IMR-90 (cell line): ENCODE measurements around the gene ADAP1. TPM values are rescaled to one million over a fixed set of nuclear protein-coding genes. Genes with fewer than 3 reads are reported as not detected.

Experiments
- ATAC-seq: fragments of 200-7000 bp; cut with Tn5 transposase; 2 replicates; pipeline ENCODE4 v1.9.1; 2020; ENCODE audit warnings: low read depth, mild to moderate bottlenecking, moderate library complexity
- BruUV-seq: library from RNA; stranded (reverse); fragments of 400-500 nt; replicated peaks from 2 replicates; lab custom pipeline; 2021; lab: Mats Ljungman, UMichigan
- CTCF ChIA-PET: fragments of 300-600 bp; formaldehyde crosslinking; extraction: SDS; loops from one replicate; lab custom pipeline; 2021; ENCODE audit warnings: antibody characterized with exemption; lab: Yijun Ruan, JAX
- POLR2A ChIA-PET: fragments of 300-600 bp; sonication (Branson Sonifier 250); formaldehyde crosslinking; loops from one replicate; lab custom pipeline; 2022; ENCODE audit warnings: antibody characterized with exemption; ENCODE audit not compliant: unreplicated experiment; lab: Charles Lee
- DNase-seq: peaks from one replicate; pipeline ENCODE4 v3.0.0; 2013
- H2AFZ ChIP-seq: replicated peaks from 2 replicates; pipeline ENCODE3; 2013; ENCODE audit warnings: low read length, mild to moderate bottlenecking; ENCODE audit not compliant: poor library complexity
- H2AK5ac ChIP-seq: 2 replicates; pipeline ENCODE4 v1.6.1; 2013; ENCODE audit warnings: low read depth, low read length, inconsistent platforms
- H2AK9ac ChIP-seq: replicated peaks from 2 replicates; pipeline ENCODE3; 2013; ENCODE audit warnings: mild to moderate bottlenecking, low read depth, low read length, moderate library complexity; ENCODE audit not compliant: poor library complexity
- H2BK120ac ChIP-seq: 2 replicates; pipeline ENCODE4 v1.6.1; 2013; ENCODE audit warnings: low read depth, low read length, inconsistent platforms
- H2BK15ac ChIP-seq: 3 replicates; pipeline ENCODE4 v1.6.1; 2013; ENCODE audit warnings: low read depth, low read length, inconsistent platforms
- H2BK20ac ChIP-seq: 2 replicates; pipeline ENCODE4 v1.6.1; 2013; ENCODE audit warnings: low read depth, mild to moderate bottlenecking, inconsistent platforms, low read length, moderate library complexity
- H2BK5ac ChIP-seq: 2 replicates; pipeline ENCODE4 v1.6.1; 2013; ENCODE audit warnings: mild to moderate bottlenecking, low read depth, low read length, inconsistent platforms; ENCODE audit not compliant: poor library complexity, severe bottlenecking
- H3K14ac ChIP-seq: replicated peaks from 2 replicates; pipeline ENCODE4 v1.6.1; 2013; ENCODE audit warnings: low read depth, low read length, inconsistent platforms
- H3K18ac ChIP-seq: 2 replicates; pipeline ENCODE4 v1.6.1; 2013; ENCODE audit warnings: low read depth, low read length, control low read depth
- H3K23ac ChIP-seq: 2 replicates; pipeline ENCODE4 v1.6.1; 2013; ENCODE audit warnings: low read depth, low read length, inconsistent platforms
- H3K27ac ChIP-seq: 2 replicates; pipeline ENCODE4 v1.5.1; 2013; ENCODE audit warnings: mild to moderate bottlenecking, control low read depth, low read length; ENCODE audit not compliant: insufficient read depth
- H3K27me3 ChIP-seq: 2 replicates; pipeline ENCODE4 v1.6.1; 2013; ENCODE audit warnings: low read length; ENCODE audit not compliant: control insufficient read depth, insufficient read depth
- H3K36me3 ChIP-seq: 2 replicates; pipeline ENCODE4 v1.6.1; 2013; ENCODE audit warnings: low read length, mixed read lengths; ENCODE audit not compliant: control insufficient read depth, insufficient read depth
- H3K4ac ChIP-seq: 2 replicates; pipeline ENCODE4 v1.6.1; 2013; ENCODE audit warnings: low read depth, low read length, inconsistent platforms
- H3K4me1 ChIP-seq: 2 replicates; pipeline ENCODE4 v1.6.1; 2013; ENCODE audit warnings: low read length, mixed read lengths; ENCODE audit not compliant: control insufficient read depth, insufficient read depth
- H3K4me2 ChIP-seq: 2 replicates; pipeline ENCODE4 v1.6.1; 2013; ENCODE audit warnings: low read depth, mild to moderate bottlenecking, control low read depth, low read length, moderate library complexity
- H3K4me3 ChIP-seq: 2 replicates; pipeline ENCODE4 v1.5.1; 2013; ENCODE audit warnings: low read depth, mild to moderate bottlenecking, control low read depth, low read length, moderate library complexity; ENCODE audit not compliant: insufficient read depth
- H3K56ac ChIP-seq: 2 replicates; pipeline ENCODE4 v1.6.1; 2013; ENCODE audit warnings: low read length, inconsistent platforms; ENCODE audit not compliant: insufficient read depth; ENCODE audit errors: extremely low read depth
- H3K79me1 ChIP-seq, 2 experiments: 2 replicates each; pipeline ENCODE4 v1.6.1; 2013; ENCODE audit warnings: low read length in 2 of 2, inconsistent platforms in 1 of 2, low read depth in 1 of 2
- H3K9ac ChIP-seq: 2 replicates; pipeline ENCODE4 v1.6.1; 2013; ENCODE audit warnings: low read depth, low read length, control low read depth
- H3K9me1 ChIP-seq: 2 replicates; pipeline ENCODE4 v1.6.1; 2013; ENCODE audit warnings: low read length, inconsistent platforms; ENCODE audit not compliant: insufficient read depth
- H3K9me3 ChIP-seq: 2 replicates; pipeline ENCODE4 v1.6.1; 2013; ENCODE audit warnings: low read length; ENCODE audit not compliant: control insufficient read depth, insufficient read depth
- H4K20me1 ChIP-seq: 2 replicates; pipeline ENCODE4 v1.6.1; 2013; ENCODE audit warnings: low read length, inconsistent platforms; ENCODE audit not compliant: insufficient read depth
- H4K5ac ChIP-seq: 2 replicates; pipeline ENCODE4 v1.6.1; 2013; ENCODE audit warnings: mild to moderate bottlenecking, low read depth, low read length, control low read depth
- H4K8ac ChIP-seq, 2 experiments: 2 replicates each; pipeline ENCODE4 v1.6.1; 2013; ENCODE audit warnings: low read depth in 2 of 2, low read length in 2 of 2, control low read depth in 1 of 2, inconsistent platforms in 1 of 2
- H4K91ac ChIP-seq: 2 replicates; pipeline ENCODE4 v1.6.1; 2013; ENCODE audit warnings: low read depth, low read length, inconsistent platforms; ENCODE audit not compliant: insufficient read depth
- MAFK ChIP-seq: IDR thresholded peaks from 2 replicates; pipeline ENCODE4 v1.6.1; 2012; ENCODE audit warnings: low read depth, low read length, improper control_type of control experiment
- MXI1 ChIP-seq: IDR thresholded peaks from 2 replicates; pipeline ENCODE4 v1.6.1; 2012; ENCODE audit warnings: low read depth, mild to moderate bottlenecking, low read length, moderate library complexity, borderline replicate concordance
- NFE2L2 ChIP-seq: fragments of 150-350 bp; IDR thresholded peaks from 2 replicates; pipeline ENCODE4 v1.6.1; 2016; ENCODE audit warnings: low read depth, mild to moderate bottlenecking, low read length
- RAD21 ChIP-seq: IDR thresholded peaks from 2 replicates; pipeline ENCODE4 v1.6.1; 2012; ENCODE audit warnings: low read length, improper control_type of control experiment
- WGBS, 2 experiments: methylation state at CpG; one replicate each; pipeline versions ENCODE4 v1.1.5 to v1.1.7; 2013; ENCODE audit warnings: missing lambda C conversion rate in 2 of 2; ENCODE audit not compliant: insufficient read length in 1 of 2; ENCODE audit errors: extremely low coverage in 2 of 2; 5-methylcytosine and 5-hydroxymethylcytosine counted together
- dilution Hi-C: fragments of 300-500 bp; cut with HindIII; formaldehyde crosslinking; loops from one replicate; pipeline ENCODE4 v1.14.3; 2018; ENCODE audit warnings: low sequenced_read_pairs; ENCODE audit not compliant: unreplicated experiment
- in situ Hi-C: fragments of 300-500 bp; cut with MboI; formaldehyde crosslinking; loops from 3 replicates; pipeline ENCODE4 v1.14.3; 2019; ENCODE audit warnings: low sequenced_read_pairs, inconsistent platforms, mixed read lengths
- intact Hi-C: fragments of 100-400 bp; cut with micrococcal nuclease; formaldehyde crosslinking; loops from 2 replicates; pipeline ENCODE4 v1.10.0; 2022
- polyA plus RNA-seq, 3 experiments: library from polyadenylated mRNA; depleted of rRNA; stranded (reverse); fragments of >200 nt; gene quantifications; 2 replicates each; pipeline ENCODE4 v1.2.3, GENCODE V29; 2012; ENCODE audit warnings: low replicate concordance in 1 of 3
- total RNA-seq: library from RNA; depleted of rRNA; stranded (reverse); fragments of >200 nt; gene quantifications from 2 replicates; pipeline ENCODE4 v1.2.3, GENCODE V29; 2012
- TF ChIP-seq, protein P1 (sequence below): fragments of 150-350 bp; IDR thresholded peaks from 2 replicates; pipeline ENCODE4 v1.6.1; 2017; ENCODE audit warnings: mild to moderate bottlenecking, antibody characterized with exemption, low read length, low read depth

ADAP1 gene
- total and polyA plus RNA-seq, 2 of the 4 experiments (the other 2 are of a cell fraction), result 1.4 to 2.0 TPM

GRCh38 chr7:962401-963081 is 8.1 kb upstream of the ADAP1 start:
- H3K14ac ChIP-seq, result no peak overlapping the region
- no peak overlapping the region for H2BK120ac ChIP-seq
- no peak overlapping the region for H3K9ac ChIP-seq
- H2AFZ ChIP-seq, result no peak overlapping the region
- DNase-seq (no peak), ATAC-seq (no peak)
- intact Hi-C loops, result no loop called here
- H3K4me2 ChIP-seq, result no peak overlapping the region
- CTCF ChIA-PET, result no interaction called here
- no peak overlapping the region for H3K27ac ChIP-seq
- H3K56ac ChIP-seq, result no peak overlapping the region
- H4K5ac ChIP-seq, result no peak overlapping the region
- H2BK20ac ChIP-seq, result no peak overlapping the region
- peaks cover 5% of the 10 kb centered on the region for H3K36me3 ChIP-seq
- no peak overlapping the region for H4K8ac ChIP-seq
- dilution Hi-C loops, result no loop called here
- POLR2A ChIA-PET, result interaction anchor here (0.5 kb wide), 1 partner anchor 9 kb away, joined by 5 read pairs; no protein-coding TSS in a partner anchor
- peaks cover 0 to 11% of the 10 kb centered on the region in 2 experiments; a peak in 2 of 4 replicates for H3K79me1 ChIP-seq
- no peak overlapping the region for H2AK5ac ChIP-seq
- no peak overlapping the region for H3K18ac ChIP-seq
- H4K91ac ChIP-seq, result no peak overlapping the region
- BruUV-seq, result no TSS peak
- no peak overlapping the region for H3K4ac ChIP-seq
- H2BK15ac ChIP-seq, result no peak overlapping the region
- in situ Hi-C loops, result no loop called here
- H3K27me3 ChIP-seq, result peaks cover 13% of the 10 kb centered on the region
- TF ChIP-seq, protein P1, sequence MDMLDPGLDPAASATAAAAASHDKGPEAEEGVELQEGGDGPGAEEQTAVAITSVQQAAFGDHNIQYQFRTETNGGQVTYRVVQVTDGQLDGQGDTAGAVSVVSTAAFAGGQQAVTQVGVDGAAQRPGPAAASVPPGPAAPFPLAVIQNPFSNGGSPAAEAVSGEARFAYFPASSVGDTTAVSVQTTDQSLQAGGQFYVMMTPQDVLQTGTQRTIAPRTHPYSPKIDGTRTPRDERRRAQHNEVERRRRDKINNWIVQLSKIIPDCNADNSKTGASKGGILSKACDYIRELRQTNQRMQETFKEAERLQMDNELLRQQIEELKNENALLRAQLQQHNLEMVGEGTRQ, result no peak
- TF ChIP-seq RAD21 (no peak), NFE2L2 (no peak), MXI1 (no peak), MAFK (no peak)
- H3K23ac ChIP-seq, result no peak overlapping the region
- H2AK9ac ChIP-seq, result no peak overlapping the region
- peaks cover 16% of the 10 kb centered on the region for H4K20me1 ChIP-seq
- no peaks in the 10 kb centered on the region for H3K9me3 ChIP-seq
- 67% methylated on average over 1 of the region's 17 CpGs; no CpG with 5 or more reads in 1 of the 2 experiments for WGBS, 2 experiments
- no peak overlapping the region for H3K4me3 ChIP-seq
- H2BK5ac ChIP-seq, result no peak overlapping the region
- no peaks in the 10 kb centered on the region for H3K4me1 ChIP-seq
- 0 out of 2 replicates have a peak, but pooled peaks cover 2% of the 10 kb centered on the region for H3K9me1 ChIP-seq
